GM12878 (cell line): ENCODE data around the gene EPHA4. TPM values are rescaled to one million over a fixed set of nuclear protein-coding genes. Genes with fewer than 3 reads are reported as not detected.

ENCODE experiments used
- ATF7 ChIP-seq: fragments of 450-650 bp; IDR thresholded peaks from 2 replicates; pipeline ENCODE4 v1.6.1; 2016; ENCODE audit warnings: low read depth, mild to moderate bottlenecking
- BCL11A ChIP-seq: IDR thresholded peaks from 2 replicates; pipeline ENCODE4 v1.6.1; 2011; ENCODE audit warnings: low read depth, low read length
- FOXM1 ChIP-seq: IDR thresholded peaks from 2 replicates; pipeline ENCODE4 v1.6.1; 2012; ENCODE audit warnings: low read depth, mild to moderate bottlenecking, inconsistent platforms, low read length, moderate library complexity
- GABPA ChIP-seq: IDR thresholded peaks from 2 replicates; pipeline ENCODE4 v1.6.1; 2014; ENCODE audit warnings: antibody characterized with exemption, low read depth, mild to moderate bottlenecking, inconsistent platforms
- MTA3 ChIP-seq: IDR thresholded peaks from 2 replicates; pipeline ENCODE4 v1.6.1; 2012; ENCODE audit warnings: low read length, inconsistent platforms, borderline replicate concordance
- RAD51 ChIP-seq: fragments of 450-650 bp; IDR thresholded peaks from 2 replicates; pipeline ENCODE4 v1.6.1; 2016; ENCODE audit warnings: moderate library complexity, mild to moderate bottlenecking, inconsistent platforms
- SREBF1 ChIP-seq: IDR thresholded peaks from 2 replicates; pipeline ENCODE4 v1.6.1; 2012; ENCODE audit warnings: mild to moderate bottlenecking, low read length
- YBX1 ChIP-seq: fragments of 450-650 bp; IDR thresholded peaks from 2 replicates; pipeline ENCODE4 v1.6.1; 2016; ENCODE audit warnings: antibody characterized with exemption
- ZNF207 ChIP-seq: fragments of 450-650 bp; IDR thresholded peaks from 2 replicates; pipeline ENCODE4 v1.6.1; 2014; ENCODE audit warnings: antibody characterized with exemption, mild to moderate bottlenecking, borderline replicate concordance
- polyA plus RNA-seq, 11 experiments: library from polyadenylated mRNA; depleted of rRNA in 4 of 11; unstranded in 6 of 11; stranded (reverse) in 5 of 11; fragments of >200 nt; fragmentation: Nextera tagmentation in 4 of 11; fragmentation: Illumina TruSeq in 1 of 11; extraction: Ambion mirVana in 4 of 11; extraction: Trizol in 1 of 11; gene quantifications; 1 replicate in 1 of 11; 2 replicates in 10 of 11; pipeline versions ENCODE4 v1.2.1 to v1.2.3, GENCODE V29; 2011 to 2016; ENCODE audit warnings: inconsistent platforms in 2 of 11, missing spikeins in 2 of 11, low read depth in 1 of 11
- total RNA-seq, 4 experiments: library from RNA; depleted of rRNA in 3 of 4; stranded (reverse); fragments of >200 nt in 3 of 4; fragmentation: Illumina TruSeq in 1 of 4; extraction: Trizol in 1 of 4; gene quantifications; 2 replicates each; pipeline versions ENCODE4 v1.2.1 to v1.2.3, GENCODE V29; 2013 to 2021
- TF ChIP-seq, protein P1 (sequence below): fragments of 450-650 bp; IDR thresholded peaks from 2 replicates; pipeline ENCODE4 v1.6.1; 2016; ENCODE audit warnings: mild to moderate bottlenecking
- TF ChIP-seq, protein P2 (sequence below): IDR thresholded peaks from 2 replicates; pipeline ENCODE4 v1.6.1; 2011; ENCODE audit warnings: low read depth, low read length, improper control_type of control experiment, borderline replicate concordance
- TF ChIP-seq, protein P3 (sequence below): IDR thresholded peaks from 2 replicates; pipeline ENCODE4 v1.6.1; 2012; ENCODE audit warnings: improper control_type of control experiment, low read depth, low read length; ENCODE audit not compliant: insufficient replicate concordance
- TF ChIP-seq, protein P4 (sequence below): fragments of 450-650 bp; IDR thresholded peaks from 2 replicates; pipeline ENCODE4 v1.6.1; 2016; ENCODE audit warnings: mild to moderate bottlenecking, moderate library complexity, borderline replicate concordance
- TF ChIP-seq, protein P5 (sequence below): fragments of 450-650 bp; IDR thresholded peaks from 2 replicates; pipeline ENCODE4 v1.6.1; 2017; ENCODE audit warnings: low read depth, mild to moderate bottlenecking, moderate library complexity

The EPHA4 gene
- total and polyA plus RNA-seq, 10 of the 15 experiments (the other 5 are each of a cell fraction or from before 2014, with no cell fraction given), result 0.06 to 1.5 (median 0.33) TPM; not detected in 1

DNA sequence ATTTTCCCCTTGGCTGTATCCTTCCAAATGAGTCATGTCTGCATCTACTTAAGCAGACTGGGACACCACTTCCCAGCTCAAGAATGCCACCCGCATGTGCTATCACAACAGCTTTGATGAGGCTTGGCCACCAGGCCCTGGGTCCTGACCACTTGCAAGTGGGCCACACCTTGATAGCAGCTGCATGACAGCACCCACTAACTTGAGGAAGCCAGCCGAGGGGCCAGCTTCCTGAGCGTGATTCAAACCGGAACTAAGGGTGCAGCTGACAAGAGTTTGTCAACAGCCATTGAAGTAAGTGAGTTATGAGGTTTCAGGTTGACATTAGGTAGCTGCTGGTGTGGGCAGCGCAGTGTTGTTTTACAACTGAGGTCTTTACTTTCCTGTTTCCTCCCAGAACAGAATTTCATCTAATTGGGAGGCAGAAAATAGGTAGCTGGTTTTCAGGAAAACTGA is 54.4 kb downstream of the EPHA4 start (continued):
- TF ChIP-seq, protein P1, sequence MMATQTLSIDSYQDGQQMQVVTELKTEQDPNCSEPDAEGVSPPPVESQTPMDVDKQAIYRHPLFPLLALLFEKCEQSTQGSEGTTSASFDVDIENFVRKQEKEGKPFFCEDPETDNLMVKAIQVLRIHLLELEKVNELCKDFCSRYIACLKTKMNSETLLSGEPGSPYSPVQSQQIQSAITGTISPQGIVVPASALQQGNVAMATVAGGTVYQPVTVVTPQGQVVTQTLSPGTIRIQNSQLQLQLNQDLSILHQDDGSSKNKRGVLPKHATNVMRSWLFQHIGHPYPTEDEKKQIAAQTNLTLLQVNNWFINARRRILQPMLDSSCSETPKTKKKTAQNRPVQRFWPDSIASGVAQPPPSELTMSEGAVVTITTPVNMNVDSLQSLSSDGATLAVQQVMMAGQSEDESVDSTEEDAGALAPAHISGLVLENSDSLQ, result peak; percentile 69
- TF ChIP-seq RAD51 (no peak; the same call in 1 of the 2 replicates), ATF7 (peak; percentile 46; the same call in 1 of the 2 replicates), BCL11A (peak; percentile 64), FOXM1 (peak; percentile 65; the same call in 1 of the 2 replicates), GABPA (0 out of 2 replicates have a peak, but pooled peaks have one; percentile 58), ZNF207 (no peak), MTA3 (no peak), YBX1 (no peak), SREBF1 (no peak)
- TF ChIP-seq, protein P2, sequence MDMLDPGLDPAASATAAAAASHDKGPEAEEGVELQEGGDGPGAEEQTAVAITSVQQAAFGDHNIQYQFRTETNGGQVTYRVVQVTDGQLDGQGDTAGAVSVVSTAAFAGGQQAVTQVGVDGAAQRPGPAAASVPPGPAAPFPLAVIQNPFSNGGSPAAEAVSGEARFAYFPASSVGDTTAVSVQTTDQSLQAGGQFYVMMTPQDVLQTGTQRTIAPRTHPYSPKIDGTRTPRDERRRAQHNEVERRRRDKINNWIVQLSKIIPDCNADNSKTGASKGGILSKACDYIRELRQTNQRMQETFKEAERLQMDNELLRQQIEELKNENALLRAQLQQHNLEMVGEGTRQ, result no peak
- TF ChIP-seq, protein P3, sequence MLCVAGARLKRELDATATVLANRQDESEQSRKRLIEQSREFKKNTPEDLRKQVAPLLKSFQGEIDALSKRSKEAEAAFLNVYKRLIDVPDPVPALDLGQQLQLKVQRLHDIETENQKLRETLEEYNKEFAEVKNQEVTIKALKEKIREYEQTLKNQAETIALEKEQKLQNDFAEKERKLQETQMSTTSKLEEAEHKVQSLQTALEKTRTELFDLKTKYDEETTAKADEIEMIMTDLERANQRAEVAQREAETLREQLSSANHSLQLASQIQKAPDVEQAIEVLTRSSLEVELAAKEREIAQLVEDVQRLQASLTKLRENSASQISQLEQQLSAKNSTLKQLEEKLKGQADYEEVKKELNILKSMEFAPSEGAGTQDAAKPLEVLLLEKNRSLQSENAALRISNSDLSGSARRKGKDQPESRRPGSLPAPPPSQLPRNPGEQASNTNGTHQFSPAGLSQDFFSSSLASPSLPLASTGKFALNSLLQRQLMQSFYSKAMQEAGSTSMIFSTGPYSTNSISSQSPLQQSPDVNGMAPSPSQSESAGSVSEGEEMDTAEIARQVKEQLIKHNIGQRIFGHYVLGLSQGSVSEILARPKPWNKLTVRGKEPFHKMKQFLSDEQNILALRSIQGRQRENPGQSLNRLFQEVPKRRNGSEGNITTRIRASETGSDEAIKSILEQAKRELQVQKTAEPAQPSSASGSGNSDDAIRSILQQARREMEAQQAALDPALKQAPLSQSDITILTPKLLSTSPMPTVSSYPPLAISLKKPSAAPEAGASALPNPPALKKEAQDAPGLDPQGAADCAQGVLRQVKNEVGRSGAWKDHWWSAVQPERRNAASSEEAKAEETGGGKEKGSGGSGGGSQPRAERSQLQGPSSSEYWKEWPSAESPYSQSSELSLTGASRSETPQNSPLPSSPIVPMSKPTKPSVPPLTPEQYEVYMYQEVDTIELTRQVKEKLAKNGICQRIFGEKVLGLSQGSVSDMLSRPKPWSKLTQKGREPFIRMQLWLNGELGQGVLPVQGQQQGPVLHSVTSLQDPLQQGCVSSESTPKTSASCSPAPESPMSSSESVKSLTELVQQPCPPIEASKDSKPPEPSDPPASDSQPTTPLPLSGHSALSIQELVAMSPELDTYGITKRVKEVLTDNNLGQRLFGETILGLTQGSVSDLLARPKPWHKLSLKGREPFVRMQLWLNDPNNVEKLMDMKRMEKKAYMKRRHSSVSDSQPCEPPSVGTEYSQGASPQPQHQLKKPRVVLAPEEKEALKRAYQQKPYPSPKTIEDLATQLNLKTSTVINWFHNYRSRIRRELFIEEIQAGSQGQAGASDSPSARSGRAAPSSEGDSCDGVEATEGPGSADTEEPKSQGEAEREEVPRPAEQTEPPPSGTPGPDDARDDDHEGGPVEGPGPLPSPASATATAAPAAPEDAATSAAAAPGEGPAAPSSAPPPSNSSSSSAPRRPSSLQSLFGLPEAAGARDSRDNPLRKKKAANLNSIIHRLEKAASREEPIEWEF, result peak; percentile 44
- TF ChIP-seq, protein P4, sequence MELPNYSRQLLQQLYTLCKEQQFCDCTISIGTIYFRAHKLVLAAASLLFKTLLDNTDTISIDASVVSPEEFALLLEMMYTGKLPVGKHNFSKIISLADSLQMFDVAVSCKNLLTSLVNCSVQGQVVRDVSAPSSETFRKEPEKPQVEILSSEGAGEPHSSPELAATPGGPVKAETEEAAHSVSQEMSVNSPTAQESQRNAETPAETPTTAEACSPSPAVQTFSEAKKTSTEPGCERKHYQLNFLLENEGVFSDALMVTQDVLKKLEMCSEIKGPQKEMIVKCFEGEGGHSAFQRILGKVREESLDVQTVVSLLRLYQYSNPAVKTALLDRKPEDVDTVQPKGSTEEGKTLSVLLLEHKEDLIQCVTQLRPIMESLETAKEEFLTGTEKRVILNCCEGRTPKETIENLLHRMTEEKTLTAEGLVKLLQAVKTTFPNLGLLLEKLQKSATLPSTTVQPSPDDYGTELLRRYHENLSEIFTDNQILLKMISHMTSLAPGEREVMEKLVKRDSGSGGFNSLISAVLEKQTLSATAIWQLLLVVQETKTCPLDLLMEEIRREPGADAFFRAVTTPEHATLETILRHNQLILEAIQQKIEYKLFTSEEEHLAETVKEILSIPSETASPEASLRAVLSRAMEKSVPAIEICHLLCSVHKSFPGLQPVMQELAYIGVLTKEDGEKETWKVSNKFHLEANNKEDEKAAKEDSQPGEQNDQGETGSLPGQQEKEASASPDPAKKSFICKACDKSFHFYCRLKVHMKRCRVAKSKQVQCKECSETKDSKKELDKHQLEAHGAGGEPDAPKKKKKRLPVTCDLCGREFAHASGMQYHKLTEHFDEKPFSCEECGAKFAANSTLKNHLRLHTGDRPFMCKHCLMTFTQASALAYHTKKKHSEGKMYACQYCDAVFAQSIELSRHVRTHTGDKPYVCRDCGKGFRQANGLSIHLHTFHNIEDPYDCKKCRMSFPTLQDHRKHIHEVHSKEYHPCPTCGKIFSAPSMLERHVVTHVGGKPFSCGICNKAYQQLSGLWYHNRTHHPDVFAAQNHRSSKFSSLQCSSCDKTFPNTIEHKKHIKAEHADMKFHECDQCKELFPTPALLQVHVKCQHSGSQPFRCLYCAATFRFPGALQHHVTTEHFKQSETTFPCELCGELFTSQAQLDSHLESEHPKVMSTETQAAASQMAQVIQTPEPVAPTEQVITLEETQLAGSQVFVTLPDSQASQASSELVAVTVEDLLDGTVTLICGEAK, result no peak
- TF ChIP-seq, protein P5, sequence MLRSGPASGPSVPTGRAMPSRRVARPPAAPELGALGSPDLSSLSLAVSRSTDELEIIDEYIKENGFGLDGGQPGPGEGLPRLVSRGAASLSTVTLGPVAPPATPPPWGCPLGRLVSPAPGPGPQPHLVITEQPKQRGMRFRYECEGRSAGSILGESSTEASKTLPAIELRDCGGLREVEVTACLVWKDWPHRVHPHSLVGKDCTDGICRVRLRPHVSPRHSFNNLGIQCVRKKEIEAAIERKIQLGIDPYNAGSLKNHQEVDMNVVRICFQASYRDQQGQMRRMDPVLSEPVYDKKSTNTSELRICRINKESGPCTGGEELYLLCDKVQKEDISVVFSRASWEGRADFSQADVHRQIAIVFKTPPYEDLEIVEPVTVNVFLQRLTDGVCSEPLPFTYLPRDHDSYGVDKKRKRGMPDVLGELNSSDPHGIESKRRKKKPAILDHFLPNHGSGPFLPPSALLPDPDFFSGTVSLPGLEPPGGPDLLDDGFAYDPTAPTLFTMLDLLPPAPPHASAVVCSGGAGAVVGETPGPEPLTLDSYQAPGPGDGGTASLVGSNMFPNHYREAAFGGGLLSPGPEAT, result no peak
